ENCODE results near the gene RHBDD1. TPM values are rescaled to one million over a fixed set of nuclear protein-coding genes. Genes with fewer than 3 reads are reported as not detected.

RHBDD1 gene
- polyA plus RNA-seq, 2 donors = 3.9 to 5.2 TPM

DNA sequence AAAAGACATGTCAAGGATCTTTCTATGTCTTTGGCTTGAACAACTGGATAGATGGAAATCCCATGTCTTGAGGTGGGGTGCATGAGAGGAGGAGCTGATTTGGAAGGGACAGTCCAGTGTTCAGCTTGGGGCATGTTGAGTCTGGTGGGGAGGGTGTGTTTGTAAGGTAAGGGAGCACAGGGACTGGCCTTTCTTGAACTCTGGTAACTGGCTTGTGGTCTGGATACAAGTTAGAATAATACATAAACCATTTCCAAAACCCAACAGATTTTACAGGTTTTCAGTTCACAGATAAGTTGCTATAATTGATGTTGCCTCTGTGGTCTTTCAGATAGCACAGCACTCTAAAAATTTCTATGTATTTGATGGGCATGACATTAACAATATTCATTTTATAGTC is 24.2 kb downstream of the RHBDD1 start:
- Histone ChIP-seq H3K27ac (ENCODE audit: low read depth in 2 of 2, low read length in 1 of 2) (no peak overlapping the region), H3K4me1 (ENCODE audit: control insufficient read depth in 2 of 2, insufficient read depth in 2 of 2, low read length in 1 of 2) (no peaks in the 10 kb centered on the region), H3K27me3 (ENCODE audit: control insufficient read depth in 1 of 2, insufficient read depth in 2 of 2, low read length in 2 of 2) (no peaks in the 10 kb centered on the region), H3K4me3 (ENCODE audit: low read depth in 1 of 2, low read length in 2 of 2) (no peak overlapping the region), H3K36me3 (ENCODE audit: control insufficient read depth in 2 of 2, insufficient read depth in 2 of 2, low read length in 1 of 2) (peaks cover 0 to 3% of the 10 kb centered on the region in 2 donors), H3K9me3 (ENCODE audit: control insufficient read depth in 2 of 2, insufficient read depth in 1 of 2, low read depth in 1 of 2, low read length in 1 of 2) (no peaks in the 10 kb centered on the region)

DNA sequence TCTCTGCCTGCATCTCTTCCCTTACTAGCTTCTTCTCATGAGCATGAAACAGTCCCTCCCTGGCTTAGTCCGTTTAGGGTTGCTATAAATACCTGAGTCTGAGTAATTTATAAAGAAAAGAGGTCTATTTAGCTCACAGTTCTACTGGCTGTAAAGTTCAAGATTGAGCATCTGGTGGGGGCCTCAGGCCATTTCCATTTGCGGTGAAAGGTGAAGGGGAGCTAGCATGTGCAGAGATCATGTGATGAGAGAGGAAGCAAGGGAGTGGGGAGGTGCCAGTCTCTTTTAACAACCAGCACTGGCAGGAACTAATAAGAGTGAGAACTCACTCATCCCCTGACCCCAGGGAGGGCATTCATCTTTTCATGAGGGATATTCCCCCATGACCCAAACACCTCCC is 26.8 kb downstream of the RHBDD1 start:
- Histone ChIP-seq H3K27ac (ENCODE audit: low read depth in 2 of 2, low read length in 1 of 2) (no peak overlapping the region), H3K4me1 (ENCODE audit: control insufficient read depth in 2 of 2, insufficient read depth in 2 of 2, low read length in 1 of 2) (no peaks in the 10 kb centered on the region), H3K4me3 (ENCODE audit: low read depth in 1 of 2, low read length in 2 of 2) (no peak overlapping the region), H3K9me3 (ENCODE audit: control insufficient read depth in 2 of 2, insufficient read depth in 1 of 2, low read depth in 1 of 2, low read length in 1 of 2) (no peaks in the 10 kb centered on the region), H3K36me3 (ENCODE audit: control insufficient read depth in 2 of 2, insufficient read depth in 2 of 2, low read length in 1 of 2) (peaks cover 0 to 3% of the 10 kb centered on the region in 2 donors), H3K27me3 (ENCODE audit: control insufficient read depth in 1 of 2, insufficient read depth in 2 of 2, low read length in 2 of 2) (no peaks in the 10 kb centered on the region)
- 57 to 58% methylated on average over 2 of the region's 2 CpGs for WGBS, 2 donors

DNA sequence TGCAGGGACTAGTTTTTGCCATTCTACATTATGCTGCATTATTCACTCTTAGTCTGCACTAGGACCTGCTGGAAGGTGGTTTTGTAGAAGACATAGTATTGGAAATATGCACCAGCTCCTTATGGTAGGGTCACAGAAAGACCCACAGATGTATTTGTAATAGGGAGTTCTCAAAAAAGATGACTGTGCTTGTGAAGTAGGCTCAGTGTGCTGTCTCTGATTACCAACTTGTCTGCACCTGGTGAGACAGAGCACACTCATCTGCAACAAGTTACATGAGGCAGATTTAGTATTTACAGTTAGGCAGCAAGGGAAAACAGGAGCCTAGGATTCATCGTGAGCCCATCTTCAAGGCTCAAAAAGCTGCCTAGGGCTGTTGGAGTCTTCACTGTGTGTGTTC is 29.4 kb downstream of the RHBDD1 start:
- Histone ChIP-seq H3K4me1 (ENCODE audit: control insufficient read depth in 2 of 2, insufficient read depth in 2 of 2, low read length in 1 of 2) (no peaks in the 10 kb centered on the region), H3K27me3 (ENCODE audit: control insufficient read depth in 1 of 2, insufficient read depth in 2 of 2, low read length in 2 of 2) (no peaks in the 10 kb centered on the region)
- 78 to 90% methylated on average over 1 of the region's 1 CpG for WGBS, 2 donors

DNA sequence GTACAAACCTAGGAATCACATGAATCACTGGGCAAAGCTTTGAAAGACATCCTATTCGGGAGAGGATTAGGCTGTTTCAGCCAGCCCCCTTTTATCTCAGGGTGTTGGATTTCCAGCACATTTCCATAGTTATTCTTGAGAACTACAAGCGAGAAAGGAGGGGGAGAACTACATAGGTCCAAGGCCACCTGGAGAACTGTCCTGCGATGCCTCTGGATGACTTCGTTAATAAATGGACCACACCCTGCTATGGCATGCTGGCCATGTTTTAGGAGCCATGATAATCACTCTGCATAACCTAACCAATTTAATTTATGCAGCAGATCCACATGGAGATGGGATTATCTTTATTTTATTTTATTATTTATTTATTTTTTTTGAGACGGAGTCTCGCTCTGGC is 29.9 kb downstream of the RHBDD1 start:
- no peaks in the 10 kb centered on the region for H3K4me1 ChIP-seq (ENCODE audit: control insufficient read depth in 2 of 2, insufficient read depth in 2 of 2, low read length in 1 of 2)
- H3K27me3 ChIP-seq (ENCODE audit: control insufficient read depth in 1 of 2, insufficient read depth in 2 of 2, low read length in 2 of 2) = no peaks in the 10 kb centered on the region
- no peaks in the 10 kb centered on the region for H3K9me3 ChIP-seq (ENCODE audit: control insufficient read depth in 2 of 2, insufficient read depth in 1 of 2, low read depth in 1 of 2, low read length in 1 of 2)
- H3K36me3 ChIP-seq (ENCODE audit: control insufficient read depth in 2 of 2, insufficient read depth in 2 of 2, low read length in 1 of 2) = peaks cover 0 to 10% of the 10 kb centered on the region in 2 donors
- no peak overlapping the region for H3K27ac ChIP-seq (ENCODE audit: low read depth in 2 of 2, low read length in 1 of 2)
- no peak overlapping the region for H3K4me3 ChIP-seq (ENCODE audit: low read depth in 1 of 2, low read length in 2 of 2)
- 92 to 94% methylated on average over 6 of the region's 6 CpGs for WGBS, 2 donors

More for the DNA sequence above, 29.4 kb downstream of the RHBDD1 start:
- Histone ChIP-seq H3K9me3 (ENCODE audit: control insufficient read depth in 2 of 2, insufficient read depth in 1 of 2, low read depth in 1 of 2, low read length in 1 of 2) (no peaks in the 10 kb centered on the region), H3K27ac (ENCODE audit: low read depth in 2 of 2, low read length in 1 of 2) (no peak overlapping the region), H3K36me3 (ENCODE audit: control insufficient read depth in 2 of 2, insufficient read depth in 2 of 2, low read length in 1 of 2) (peaks cover 0 to 10% of the 10 kb centered on the region in 2 donors), H3K4me3 (ENCODE audit: low read depth in 1 of 2, low read length in 2 of 2) (no peak overlapping the region)

DNA sequence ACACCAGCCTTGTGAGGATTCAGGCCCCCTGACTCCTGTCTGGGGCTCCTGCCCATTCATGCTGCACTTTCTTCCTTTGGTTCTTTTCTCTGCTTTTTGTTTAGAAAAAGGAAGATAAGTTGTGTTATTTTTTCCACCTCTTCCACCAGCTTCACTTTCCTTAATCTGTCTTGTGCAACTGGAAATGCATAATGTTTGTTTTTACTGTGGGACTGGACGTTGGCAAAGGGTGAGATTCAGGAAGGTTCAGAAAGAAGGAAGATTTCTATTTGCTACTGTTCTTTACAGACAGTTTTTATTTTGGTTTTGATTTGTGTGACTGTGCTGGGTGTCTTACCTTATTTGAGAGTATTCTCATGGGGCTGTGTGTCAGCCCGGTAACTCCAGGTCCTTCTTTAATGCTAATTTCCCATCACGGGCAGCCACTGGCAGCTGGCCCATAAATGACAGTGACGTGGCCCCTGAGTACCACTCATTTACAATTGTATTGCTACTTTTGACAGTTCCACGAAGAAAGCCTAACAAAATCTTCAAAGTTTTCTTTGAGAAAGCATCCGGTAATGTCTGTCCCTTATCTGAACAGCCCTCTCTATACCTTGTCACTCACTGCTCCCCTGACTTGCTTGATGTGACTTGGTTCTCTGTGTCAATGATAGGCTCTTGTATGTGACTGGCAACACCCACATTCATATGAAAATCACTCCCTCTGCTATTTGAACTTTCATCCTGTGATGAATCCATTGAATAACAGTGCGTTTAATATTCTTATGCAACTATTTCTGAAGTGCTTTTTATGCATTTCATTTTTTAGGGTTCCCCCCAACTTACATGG is 32.7 kb downstream of the RHBDD1 start:
- peaks cover 0 to 10% of the 10 kb centered on the region in 2 donors for H3K36me3 ChIP-seq (ENCODE audit: control insufficient read depth in 2 of 2, insufficient read depth in 2 of 2, low read length in 1 of 2)
- H3K9me3 ChIP-seq (ENCODE audit: control insufficient read depth in 2 of 2, insufficient read depth in 1 of 2, low read depth in 1 of 2, low read length in 1 of 2) = no peaks in the 10 kb centered on the region
- H3K4me1 ChIP-seq (ENCODE audit: control insufficient read depth in 2 of 2, insufficient read depth in 2 of 2, low read length in 1 of 2) = no peaks in the 10 kb centered on the region
- H3K27ac ChIP-seq (ENCODE audit: low read depth in 2 of 2, low read length in 1 of 2) = no peak overlapping the region
- H3K27me3 ChIP-seq (ENCODE audit: control insufficient read depth in 1 of 2, insufficient read depth in 2 of 2, low read length in 2 of 2) = no peaks in the 10 kb centered on the region
- 76 to 81% methylated on average over 7 of the region's 7 CpGs for WGBS, 2 donors
- H3K4me3 ChIP-seq (ENCODE audit: low read depth in 1 of 2, low read length in 2 of 2) = no peak overlapping the region

DNA sequence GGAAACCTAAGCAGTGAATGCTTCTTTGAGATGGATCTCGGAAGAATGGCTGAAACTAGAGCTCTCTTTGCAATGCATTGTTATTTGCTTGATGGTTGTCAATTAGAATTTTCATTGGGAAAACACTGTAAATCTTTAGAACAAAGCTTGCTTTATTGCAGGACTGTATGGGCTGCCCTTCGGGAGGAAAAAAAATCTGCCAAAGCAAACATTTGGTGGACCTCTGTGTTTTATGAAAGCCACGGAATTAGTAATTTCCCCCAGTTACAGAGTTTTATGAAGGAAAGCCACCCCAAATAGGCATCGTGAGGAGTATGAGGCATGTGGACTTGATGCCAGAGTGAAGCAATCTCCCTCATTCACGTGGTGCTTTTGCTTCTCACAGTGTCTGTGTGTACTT is 33.5 kb downstream of the RHBDD1 start:
- WGBS, 2 donors = 80% methylated on average over 5 of the region's 5 CpGs
- no peaks in the 10 kb centered on the region for H3K27me3 ChIP-seq (ENCODE audit: control insufficient read depth in 1 of 2, insufficient read depth in 2 of 2, low read length in 2 of 2)
- H3K4me1 ChIP-seq (ENCODE audit: control insufficient read depth in 2 of 2, insufficient read depth in 2 of 2, low read length in 1 of 2) = no peaks in the 10 kb centered on the region
- peaks cover 0 to 10% of the 10 kb centered on the region in 2 donors for H3K36me3 ChIP-seq (ENCODE audit: control insufficient read depth in 2 of 2, insufficient read depth in 2 of 2, low read length in 1 of 2)
- no peaks in the 10 kb centered on the region for H3K9me3 ChIP-seq (ENCODE audit: control insufficient read depth in 2 of 2, insufficient read depth in 1 of 2, low read depth in 1 of 2, low read length in 1 of 2)
- H3K4me3 ChIP-seq (ENCODE audit: low read depth in 1 of 2, low read length in 2 of 2) = no peak overlapping the region
- H3K27ac ChIP-seq (ENCODE audit: low read depth in 2 of 2, low read length in 1 of 2) = no peak overlapping the region

DNA sequence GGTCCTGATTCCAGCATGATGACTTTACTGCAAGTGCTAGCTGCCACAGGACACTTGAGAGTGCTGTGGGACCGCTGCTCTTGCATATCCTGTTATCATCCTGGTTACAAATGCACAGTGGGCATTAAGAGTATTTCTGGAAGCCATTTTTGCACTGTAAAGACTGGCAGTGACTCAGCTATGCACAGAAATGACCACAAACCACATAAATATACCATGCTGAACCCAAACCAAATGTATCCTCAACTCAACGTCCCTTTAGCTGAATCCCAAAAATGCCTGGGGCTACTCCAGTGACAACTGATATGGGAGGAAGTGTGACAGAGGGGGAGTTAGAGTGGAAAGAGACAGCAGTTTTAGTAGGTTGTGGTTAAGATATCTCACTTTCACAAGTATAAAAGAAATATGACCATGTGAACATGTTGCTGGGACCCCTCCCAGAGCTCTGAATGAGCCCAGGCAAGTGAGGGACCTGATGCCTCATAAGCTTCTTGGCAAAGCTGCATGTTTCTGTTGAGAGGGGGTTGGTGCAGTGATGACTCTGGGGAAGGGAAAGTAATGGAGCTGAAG is 37.3 kb downstream of the RHBDD1 start:
- H3K4me1 ChIP-seq (ENCODE audit: control insufficient read depth in 2 of 2, insufficient read depth in 2 of 2, low read length in 1 of 2) = no peaks in the 10 kb centered on the region
- WGBS, 2 donors = 72% methylated on average over 2 of the region's 2 CpGs
- H3K36me3 ChIP-seq (ENCODE audit: control insufficient read depth in 2 of 2, insufficient read depth in 2 of 2, low read length in 1 of 2) = peaks cover 4 to 7% of the 10 kb centered on the region in 2 donors
- H3K27me3 ChIP-seq (ENCODE audit: control insufficient read depth in 1 of 2, insufficient read depth in 2 of 2, low read length in 2 of 2) = no peaks in the 10 kb centered on the region
- no peaks in the 10 kb centered on the region for H3K9me3 ChIP-seq (ENCODE audit: control insufficient read depth in 2 of 2, insufficient read depth in 1 of 2, low read depth in 1 of 2, low read length in 1 of 2)
- H3K4me3 ChIP-seq (ENCODE audit: low read depth in 1 of 2, low read length in 2 of 2) = no peak overlapping the region
- H3K27ac ChIP-seq (ENCODE audit: low read depth in 2 of 2, low read length in 1 of 2) = no peak overlapping the region

DNA sequence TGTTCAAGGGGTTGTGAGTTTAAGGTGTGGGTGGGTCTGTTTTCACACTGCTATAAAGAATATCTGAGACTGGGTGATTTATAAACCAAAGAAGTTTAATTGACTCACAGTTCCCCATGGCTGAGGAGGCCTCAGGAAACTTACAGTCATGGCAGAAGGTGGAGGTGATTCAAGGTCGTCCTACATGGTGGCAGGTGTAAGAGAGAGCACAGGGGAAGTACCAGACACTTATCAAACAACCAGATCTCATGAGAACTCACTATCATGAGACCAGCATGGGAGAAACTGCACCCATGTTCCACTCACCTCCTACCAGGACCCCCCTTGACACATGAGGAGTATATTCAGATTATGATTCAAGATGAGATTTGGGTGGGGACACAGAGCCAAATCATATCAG is 38.0 kb downstream of the RHBDD1 start:
- Histone ChIP-seq H3K36me3 (ENCODE audit: control insufficient read depth in 2 of 2, insufficient read depth in 2 of 2, low read length in 1 of 2) (peaks cover 4 to 6% of the 10 kb centered on the region in 2 donors), H3K27me3 (ENCODE audit: control insufficient read depth in 1 of 2, insufficient read depth in 2 of 2, low read length in 2 of 2) (no peaks in the 10 kb centered on the region), H3K27ac (ENCODE audit: low read depth in 2 of 2, low read length in 1 of 2) (no peak overlapping the region), H3K9me3 (ENCODE audit: control insufficient read depth in 2 of 2, insufficient read depth in 1 of 2, low read depth in 1 of 2, low read length in 1 of 2) (no peaks in the 10 kb centered on the region), H3K4me1 (ENCODE audit: control insufficient read depth in 2 of 2, insufficient read depth in 2 of 2, low read length in 1 of 2) (no peaks in the 10 kb centered on the region), H3K4me3 (ENCODE audit: low read depth in 1 of 2, low read length in 2 of 2) (no peak overlapping the region)
- 92 to 100% methylated on average over 1 of the region's 1 CpG for WGBS, 2 donors

DNA sequence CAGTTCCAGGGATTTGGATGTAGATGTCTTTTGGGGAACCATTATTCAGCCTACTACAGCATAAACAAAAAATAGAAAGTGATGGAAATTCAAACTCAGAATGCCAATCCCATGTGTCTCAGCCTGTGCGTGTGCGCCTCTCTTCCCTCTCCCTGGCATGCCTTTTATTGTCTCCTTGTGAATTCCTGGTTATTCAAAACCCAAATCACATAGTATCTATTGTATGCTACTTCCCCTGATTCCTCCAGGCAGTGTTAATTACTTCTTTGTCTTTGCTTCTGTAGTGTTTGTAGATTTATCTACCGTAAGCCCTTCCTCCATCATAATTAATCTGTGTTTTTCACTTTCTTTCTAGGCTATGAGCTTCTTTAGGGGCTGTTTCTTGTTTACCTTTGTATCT is 38.9 kb downstream of the RHBDD1 start:
- WGBS, 2 donors = 90 to 97% methylated on average over 3 of the region's 3 CpGs
- H3K27me3 ChIP-seq (ENCODE audit: control insufficient read depth in 1 of 2, insufficient read depth in 2 of 2, low read length in 2 of 2) = no peaks in the 10 kb centered on the region
- no peaks in the 10 kb centered on the region for H3K4me1 ChIP-seq (ENCODE audit: control insufficient read depth in 2 of 2, insufficient read depth in 2 of 2, low read length in 1 of 2)
- no peaks in the 10 kb centered on the region for H3K9me3 ChIP-seq (ENCODE audit: control insufficient read depth in 2 of 2, insufficient read depth in 1 of 2, low read depth in 1 of 2, low read length in 1 of 2)
- no peak overlapping the region for H3K4me3 ChIP-seq (ENCODE audit: low read depth in 1 of 2, low read length in 2 of 2)
- H3K36me3 ChIP-seq (ENCODE audit: control insufficient read depth in 2 of 2, insufficient read depth in 2 of 2, low read length in 1 of 2) = peaks cover 3 to 4% of the 10 kb centered on the region in 2 donors
- no peak overlapping the region for H3K27ac ChIP-seq (ENCODE audit: low read depth in 2 of 2, low read length in 1 of 2)

All from esophagus (tissue), 2 donors.